ENCODE measurements around the gene CD209.
A peak's percentile ranks its signal among the peaks of the same experiment; 100 is the strongest.
"Not testable (repeated sequence)": the region's sequence is repeated elsewhere in the genome, so short reads cannot be mapped to it uniquely, and the experiment has no call there.

CD209 gene

GRCh38 chr19:7746903-7747884, at the start of gene CD209:
TSS of gene CD209 (minus strand) at chr19:7747534. CDS start at chr19:7747511, 23 bp downstream.
- no peak for FAIRE-seq
- DNase-seq (ENCODE audit: insufficient read length, low spot score), result no peak

GRCh38 chr19:7795555-7796161, 48.3 kb upstream of the CD209 start:
- no peak for DNase-seq (ENCODE audit: insufficient read length, low spot score)
- no peak for FAIRE-seq
- TF ChIP-seq POLR2A (IDR thresholded peaks at IDR 0.05; ENCODE audit: low read depth, low read length), result no peak

More at GRCh38 chr19:7746903-7747884, at the start of gene CD209:
- TF ChIP-seq POLR2A (IDR thresholded peaks at IDR 0.05; ENCODE audit: low read depth, low read length), result no peak

- no peak for FAIRE-seq
- no peak for TF ChIP-seq POLR2A (IDR thresholded peaks at IDR 0.05; ENCODE audit: low read depth, low read length)
Observed at GRCh38 chr19:7793493-7793892, 46.2 kb upstream of the CD209 start.

GRCh38 chr19:7792701-7793100, 45.4 kb upstream of the CD209 start:
- not testable (repeated sequence) for DNase-seq (ENCODE audit: insufficient read length, low spot score); FAIRE-seq

More at GRCh38 chr19:7793493-7793892, 46.2 kb upstream of the CD209 start:
- DNase-seq (ENCODE audit: insufficient read length, low spot score), result no peak

GRCh38 chr19:7792281-7792680, 44.9 kb upstream of the CD209 start:
- TF ChIP-seq POLR2A (IDR thresholded peaks at IDR 0.05; ENCODE audit: low read depth, low read length), result no peak
- FAIRE-seq (no peak), DNase-seq (ENCODE audit: insufficient read length, low spot score) (no peak)

GRCh38 chr19:7790416-7790815, 43.1 kb upstream of the CD209 start:
- DNase-seq (ENCODE audit: insufficient read length, low spot score) (no peak), FAIRE-seq (no peak)
- TF ChIP-seq POLR2A (IDR thresholded peaks at IDR 0.05; ENCODE audit: low read depth, low read length), result no peak

GRCh38 chr19:7789447-7789846, 42.1 kb upstream of the CD209 start:
- no peak for DNase-seq (ENCODE audit: insufficient read length, low spot score)
- FAIRE-seq, result no peak
- no peak for TF ChIP-seq POLR2A (IDR thresholded peaks at IDR 0.05; ENCODE audit: low read depth, low read length)

- FAIRE-seq, result no peak
- TF ChIP-seq POLR2A (IDR thresholded peaks at IDR 0.05; ENCODE audit: low read depth, low read length), result no peak
- DNase-seq (ENCODE audit: insufficient read length, low spot score), result no peak
Observed at GRCh38 chr19:7788933-7789323, 41.6 kb upstream of the CD209 start.

GRCh38 chr19:7788178-7788932, 41.0 kb upstream of the CD209 start:
- DNase-seq (ENCODE audit: insufficient read length, low spot score) (no peak), FAIRE-seq (no peak)
- TF ChIP-seq POLR2A (IDR thresholded peaks at IDR 0.05; ENCODE audit: low read depth, low read length), result no peak

GRCh38 chr19:7787602-7788177, 40.4 kb upstream of the CD209 start:
- no peak for DNase-seq (ENCODE audit: insufficient read length, low spot score)
- FAIRE-seq, result no peak
- TF ChIP-seq POLR2A (IDR thresholded peaks at IDR 0.05; ENCODE audit: low read depth, low read length), result no peak

GRCh38 chr19:7787141-7787540, 39.8 kb upstream of the CD209 start:
- DNase-seq (ENCODE audit: insufficient read length, low spot score) (no peak), FAIRE-seq (no peak)
- TF ChIP-seq POLR2A (IDR thresholded peaks at IDR 0.05; ENCODE audit: low read depth, low read length), result no peak

GRCh38 chr19:7784856-7785255, 37.5 kb upstream of the CD209 start:
- DNase-seq (ENCODE audit: insufficient read length, low spot score) (no peak), FAIRE-seq (no peak)
- no peak for TF ChIP-seq POLR2A (IDR thresholded peaks at IDR 0.05; ENCODE audit: low read depth, low read length)

- TF ChIP-seq POLR2A (IDR thresholded peaks at IDR 0.05; ENCODE audit: low read depth, low read length), result no peak
- FAIRE-seq, result peak; percentile 60
- peak; percentile 64 for DNase-seq (ENCODE audit: insufficient read length, low spot score)
Observed at GRCh38 chr19:7783991-7784423, 36.7 kb upstream of the CD209 start.

GRCh38 chr19:7781157-7781556, 33.8 kb upstream of the CD209 start:
- no peak for TF ChIP-seq POLR2A (IDR thresholded peaks at IDR 0.05; ENCODE audit: low read depth, low read length)
- FAIRE-seq (no peak), DNase-seq (ENCODE audit: insufficient read length, low spot score) (no peak)
